HG03575 (cell line): ENCODE measurements around the gene PTPRM.

ENCODE experiments used
- ATAC-seq: cut with Tn5 transposase; IDR thresholded peaks from one replicate; pipeline ENCODE4 v1.9.1; 2021; ENCODE audit not compliant: unreplicated experiment, insufficient number of reproducible peaks, low FRiP score; ENCODE audit errors: extremely low read depth

Gene PTPRM

GRCh38 chr18:8450898-8451665, 884.0 kb downstream of the PTPRM start:
- ATAC-seq: no peak

GRCh38 chr18:8453528-8453927, 886.4 kb downstream of the PTPRM start:
- ATAC-seq: no peak

GRCh38 chr18:8454136-8454535, 887.0 kb downstream of the PTPRM start:
- ATAC-seq: no peak

- ATAC-seq: no peak
These were observed 888.8 kb downstream of the PTPRM start for GRCh38 chr18:8455661-8456614.
